Measurements from ENCODE around the gene TJP1.

GRCh38 chr15:29852201-29852600 is 29.9 kb upstream of the TJP1 start:
- TF ChIP-seq CTCF (IDR thresholded peaks at IDR 0.05) (no peak), POLR2A (IDR thresholded peaks at IDR 0.05) (no peak)

Measured in suprapubic skin (tissue), 3 donors.